Prostate gland (tissue), 2 donors: Measurements from ENCODE around the gene ELMO1.

Experiments
- POLR2A ChIP-seq: fragments of 450-650 bp; IDR thresholded peaks from one replicate; pipeline ENCODE4 v1.6.1; 2016; ENCODE audit warnings: antibody characterized with exemption, mild to moderate bottlenecking
- POLR2AphosphoS5 ChIP-seq: sonication (generic); formaldehyde crosslinking; IDR thresholded peaks from one replicate; pipeline ENCODE4 v1.6.1; 2017; ENCODE audit warnings: antibody characterized with exemption
- TF ChIP-seq, protein P1 (sequence below), 4 experiments: fragments of 200-600 bp in 2 of 4; fragments of 450-650 bp in 2 of 4; sonication (generic) in 2 of 4; IDR thresholded peaks; 1 replicate in 3 of 4; 2 replicates in 1 of 4; pipeline ENCODE4 v1.5.1; 2016 to 2019; ENCODE audit warnings: antibody characterized with exemption in 4 of 4, mild to moderate bottlenecking in 2 of 4, moderate library complexity in 2 of 4

GRCh38 chr7:37160656-37161055, 288.0 kb downstream of the ELMO1 start:
- TF ChIP-seq, protein P1, sequence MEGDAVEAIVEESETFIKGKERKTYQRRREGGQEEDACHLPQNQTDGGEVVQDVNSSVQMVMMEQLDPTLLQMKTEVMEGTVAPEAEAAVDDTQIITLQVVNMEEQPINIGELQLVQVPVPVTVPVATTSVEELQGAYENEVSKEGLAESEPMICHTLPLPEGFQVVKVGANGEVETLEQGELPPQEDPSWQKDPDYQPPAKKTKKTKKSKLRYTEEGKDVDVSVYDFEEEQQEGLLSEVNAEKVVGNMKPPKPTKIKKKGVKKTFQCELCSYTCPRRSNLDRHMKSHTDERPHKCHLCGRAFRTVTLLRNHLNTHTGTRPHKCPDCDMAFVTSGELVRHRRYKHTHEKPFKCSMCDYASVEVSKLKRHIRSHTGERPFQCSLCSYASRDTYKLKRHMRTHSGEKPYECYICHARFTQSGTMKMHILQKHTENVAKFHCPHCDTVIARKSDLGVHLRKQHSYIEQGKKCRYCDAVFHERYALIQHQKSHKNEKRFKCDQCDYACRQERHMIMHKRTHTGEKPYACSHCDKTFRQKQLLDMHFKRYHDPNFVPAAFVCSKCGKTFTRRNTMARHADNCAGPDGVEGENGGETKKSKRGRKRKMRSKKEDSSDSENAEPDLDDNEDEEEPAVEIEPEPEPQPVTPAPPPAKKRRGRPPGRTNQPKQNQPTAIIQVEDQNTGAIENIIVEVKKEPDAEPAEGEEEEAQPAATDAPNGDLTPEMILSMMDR (IDR thresholded peaks at IDR 0.05) = no peak
- TF ChIP-seq POLR2A (no peak), POLR2AphosphoS5 (no peak)
